Measurements from ENCODE around the gene ASB15.

The ASB15 gene

DNA sequence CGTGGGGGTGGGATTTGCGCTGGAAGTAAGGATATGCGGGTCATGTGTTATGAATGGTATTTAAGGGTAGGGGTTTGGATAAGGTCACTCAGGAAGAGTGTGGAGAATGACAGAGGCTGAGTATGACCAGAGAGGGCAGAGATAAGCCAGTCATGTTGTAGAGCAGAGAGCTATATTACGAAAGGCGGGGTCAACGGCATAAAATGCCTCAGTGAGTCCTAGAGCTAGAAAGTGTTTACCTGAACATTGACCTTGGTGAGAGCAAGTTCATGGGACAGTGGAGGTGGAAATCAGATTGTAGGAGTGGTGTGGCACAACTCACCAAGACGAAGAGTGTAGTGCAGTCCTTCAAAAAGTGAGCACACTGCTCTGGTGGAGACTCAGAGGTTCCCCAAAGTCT is 67.9 kb downstream of the ASB15 start:
- DNase-seq: no peak

DNA sequence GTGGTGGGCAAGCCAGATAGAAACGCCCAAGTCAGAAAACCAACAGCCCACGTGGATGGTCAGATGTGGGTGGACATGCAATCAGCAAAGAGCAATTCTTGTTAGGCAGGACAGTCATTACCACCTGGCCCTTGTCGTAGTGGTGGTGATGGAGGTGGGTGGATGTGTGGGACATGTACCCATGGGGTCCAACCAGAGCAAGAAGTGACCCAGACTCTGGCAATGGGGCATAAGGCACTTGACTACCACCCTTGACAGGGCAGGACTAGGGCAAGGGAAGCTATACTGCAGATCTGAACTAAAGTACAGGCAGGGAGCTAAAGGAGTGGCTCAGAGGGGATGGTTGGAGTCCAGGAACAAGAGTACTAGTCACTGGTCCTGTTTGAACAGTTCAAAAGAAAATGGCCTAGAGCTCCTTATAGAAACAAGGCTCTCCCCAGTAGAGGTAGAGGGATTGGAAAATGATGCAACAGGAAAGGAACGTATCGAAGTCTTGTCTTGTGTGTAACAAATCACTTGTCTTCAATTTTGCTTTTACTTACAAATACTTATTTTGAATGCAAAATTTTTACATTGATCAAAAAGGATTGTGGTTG is 71.6 kb downstream of the ASB15 start:
- DNase-seq: no peak

DNA sequence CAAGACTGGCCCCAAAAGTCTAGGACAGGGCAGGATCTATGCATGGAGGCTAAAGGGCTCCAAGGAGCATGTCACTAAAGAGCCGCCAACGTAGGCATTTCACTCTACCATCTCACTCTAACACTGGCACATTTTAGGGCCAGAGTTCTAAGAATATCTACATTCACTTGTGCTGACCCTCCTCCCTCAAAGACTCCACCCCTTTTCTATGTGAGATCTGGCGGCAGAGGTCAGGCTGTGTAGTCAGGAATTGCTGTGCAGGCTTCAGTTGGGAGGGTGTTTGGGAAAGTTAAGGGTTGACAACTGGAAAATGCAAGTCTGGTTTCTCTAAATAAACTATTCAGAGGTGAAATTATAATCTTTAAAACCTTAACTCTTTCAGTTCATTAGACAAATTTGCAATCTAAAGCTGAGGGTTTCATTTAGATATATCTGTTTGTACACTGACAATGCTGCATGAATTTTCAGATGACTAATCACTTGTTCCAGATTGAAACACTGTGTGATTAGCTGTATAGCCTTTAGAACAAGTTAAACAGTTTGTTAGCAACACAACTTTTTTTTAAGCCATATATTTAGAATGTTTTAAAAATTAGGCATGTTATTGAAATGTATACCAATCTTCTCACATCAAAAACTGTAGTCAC is 72.3 kb downstream of the ASB15 start:
- DNase-seq: no peak

DNA sequence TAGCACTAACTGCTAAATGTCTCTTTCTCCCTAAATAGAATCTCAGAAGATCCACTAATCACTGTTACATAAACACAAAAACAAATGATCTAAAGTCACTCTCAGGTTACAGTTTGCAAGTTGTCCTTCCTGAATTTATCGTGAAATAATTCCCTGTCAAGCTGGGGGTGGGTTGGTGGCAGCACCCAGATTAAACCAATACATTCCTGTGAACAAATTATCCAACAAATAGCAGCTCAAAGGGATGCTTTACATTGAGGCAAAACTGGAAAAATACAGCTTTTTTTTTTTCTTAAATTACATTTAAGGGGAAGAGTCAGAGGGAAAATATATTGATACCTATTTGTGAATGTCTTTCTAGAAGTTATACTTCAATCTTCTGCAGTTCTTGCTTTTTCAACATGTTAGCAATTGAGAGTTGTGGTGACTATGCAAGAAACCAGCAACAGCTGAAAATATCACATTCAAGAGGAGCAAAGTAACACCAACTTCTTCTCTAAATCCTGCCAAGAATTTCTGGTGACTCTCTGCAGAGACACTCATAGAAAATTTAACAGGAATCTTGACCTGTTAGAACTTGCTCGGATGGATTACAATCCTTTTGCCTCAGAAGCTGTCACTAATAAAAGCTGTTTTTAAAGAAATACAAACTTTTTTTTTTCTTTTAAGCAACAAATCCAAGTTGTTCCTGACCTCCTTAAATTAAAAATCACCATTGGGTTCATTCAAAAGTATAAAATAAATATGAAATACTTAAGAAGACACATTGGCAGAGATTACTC is 73.0 kb downstream of the ASB15 start:
- no peak for DNase-seq

DNA sequence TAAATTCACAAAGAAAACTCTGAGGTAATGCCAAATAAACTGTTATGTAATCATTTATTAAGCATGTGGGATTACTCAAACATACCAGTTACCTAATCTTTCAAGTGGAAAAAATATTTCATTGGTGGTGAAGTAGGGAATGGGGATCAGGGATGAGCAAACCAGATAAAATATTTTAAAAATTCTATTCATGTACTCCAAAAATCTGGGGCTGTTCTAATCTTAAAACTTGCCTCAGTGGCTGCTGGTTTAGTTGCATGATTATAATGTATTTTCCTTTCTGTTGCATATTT is 73.5 kb downstream of the ASB15 start:
- DNase-seq: no peak

DNA sequence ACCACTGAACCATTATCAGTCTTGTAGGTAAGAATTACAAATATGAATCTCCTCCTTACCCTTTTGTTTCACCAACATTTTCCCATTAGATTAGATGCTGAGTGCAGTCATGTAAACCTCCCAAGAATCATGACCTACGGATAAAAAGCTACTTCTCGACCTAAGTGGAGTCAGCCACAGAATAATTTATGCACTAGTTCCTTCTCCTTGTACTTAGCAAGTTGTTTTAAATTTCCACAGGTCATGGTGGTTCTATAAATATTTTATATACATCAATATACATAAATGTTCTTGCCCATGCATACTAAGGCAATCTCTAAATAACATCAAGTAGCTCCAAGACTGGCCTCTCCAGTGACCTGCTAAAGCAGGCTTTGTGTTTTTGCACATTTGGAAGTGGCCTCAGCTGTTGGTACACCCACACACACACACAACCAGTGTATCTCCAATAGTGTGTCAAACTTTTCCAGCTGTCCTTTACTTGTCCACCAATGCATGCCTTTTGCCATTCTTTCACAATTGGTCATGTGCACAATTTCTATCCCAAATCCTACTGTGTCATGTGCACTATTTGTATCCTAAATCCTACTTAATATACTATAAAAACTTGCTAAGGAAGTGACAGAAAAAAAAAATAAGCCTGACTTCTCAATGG is 75.6 kb downstream of the ASB15 start:
- DNase-seq: no peak

DNA sequence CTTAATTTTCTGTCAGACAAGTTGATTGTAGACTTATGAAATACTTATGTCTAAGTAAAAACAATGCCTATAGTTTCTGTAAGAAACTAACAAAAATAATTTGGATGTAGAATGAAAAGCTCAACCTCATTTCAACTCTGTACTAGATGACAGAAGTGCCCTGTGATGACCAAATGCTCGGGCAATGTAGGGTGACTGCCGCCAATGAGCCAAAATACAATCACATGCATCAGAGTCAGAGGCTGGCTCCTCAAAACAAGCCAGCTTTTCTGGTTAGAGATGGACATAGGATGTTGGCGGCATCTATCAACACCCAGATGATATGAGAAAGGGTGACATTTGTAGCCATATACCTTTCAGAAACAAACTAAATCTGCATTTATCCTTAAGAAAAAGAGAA is 78.0 kb downstream of the ASB15 start:
- DNase-seq: no peak

DNA sequence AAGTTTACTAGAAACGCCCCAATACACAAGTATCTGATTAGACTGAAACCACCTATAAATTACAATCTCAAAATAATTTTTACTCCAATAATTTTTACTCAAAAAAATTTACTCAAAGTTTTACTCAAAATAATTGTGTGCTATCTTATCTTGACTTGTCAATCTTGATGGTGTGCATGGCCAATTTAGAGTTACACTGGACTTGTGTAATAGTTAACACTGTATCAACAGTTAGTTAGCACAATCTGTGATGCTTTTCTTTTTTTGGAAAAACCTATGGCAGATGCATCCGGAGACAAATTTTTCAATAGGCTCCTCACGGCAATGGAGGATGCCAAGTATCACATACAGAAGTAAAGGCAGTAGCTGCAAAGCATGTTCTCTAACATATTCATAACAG is 79.0 kb downstream of the ASB15 start:
- DNase-seq: no peak

DNA sequence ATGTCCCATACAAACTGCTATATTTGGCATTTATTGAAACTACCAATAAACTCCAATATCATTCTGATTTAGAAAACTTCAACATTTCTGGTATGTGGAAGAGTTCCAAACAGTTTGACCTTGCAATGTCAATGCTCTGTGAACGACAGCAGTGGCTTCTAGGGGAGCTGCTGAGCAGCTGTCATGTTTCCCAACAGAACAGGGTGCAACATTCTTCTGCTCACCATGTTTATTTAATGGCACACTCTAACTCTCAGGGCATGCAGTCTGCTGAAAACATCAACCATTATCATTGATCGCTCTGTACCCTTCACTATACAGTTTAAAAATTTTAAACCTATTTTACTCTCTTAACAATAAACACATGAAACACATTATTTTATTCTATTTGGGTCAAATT is 79.9 kb downstream of the ASB15 start:
- DNase-seq: no peak

DNA sequence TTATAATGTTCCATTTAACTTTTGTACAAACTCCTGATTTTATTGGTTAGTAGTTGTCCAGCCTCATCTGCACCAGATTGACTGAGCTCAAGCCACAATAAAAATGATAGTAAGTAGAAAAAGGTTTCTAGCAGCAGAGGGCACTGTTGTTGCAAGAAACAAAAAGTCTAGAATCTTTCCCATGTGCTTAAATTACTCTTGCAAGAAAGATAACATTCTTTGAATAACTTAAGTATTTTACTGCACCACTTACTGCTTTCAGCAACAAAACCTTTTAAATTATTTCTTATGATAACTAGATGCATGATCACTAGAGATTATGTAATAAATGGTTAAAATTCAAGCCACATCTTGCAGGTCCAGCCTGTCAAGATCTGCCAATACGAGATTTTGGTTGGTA is 81.1 kb downstream of the ASB15 start:
- DNase-seq: no peak

DNA sequence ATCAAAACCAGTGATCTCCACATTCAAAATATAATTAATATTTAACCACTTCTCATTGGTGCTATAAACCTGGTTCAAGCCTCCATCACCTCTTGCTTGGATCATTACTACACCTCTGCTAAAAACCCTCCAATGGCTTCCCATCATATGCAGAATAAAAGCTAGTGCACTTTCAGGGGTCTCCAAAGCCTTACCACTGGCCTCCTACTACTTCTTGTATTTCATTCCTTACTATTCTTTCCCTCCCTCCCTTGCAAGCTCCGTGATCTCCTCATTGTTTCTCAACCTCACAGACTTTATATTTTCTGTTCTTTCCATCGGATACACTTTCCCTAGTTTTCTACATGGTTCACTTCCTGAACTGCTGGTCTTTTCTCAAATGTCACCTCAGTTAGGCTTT is 85.5 kb downstream of the ASB15 start:
- DNase-seq: no peak

DNA sequence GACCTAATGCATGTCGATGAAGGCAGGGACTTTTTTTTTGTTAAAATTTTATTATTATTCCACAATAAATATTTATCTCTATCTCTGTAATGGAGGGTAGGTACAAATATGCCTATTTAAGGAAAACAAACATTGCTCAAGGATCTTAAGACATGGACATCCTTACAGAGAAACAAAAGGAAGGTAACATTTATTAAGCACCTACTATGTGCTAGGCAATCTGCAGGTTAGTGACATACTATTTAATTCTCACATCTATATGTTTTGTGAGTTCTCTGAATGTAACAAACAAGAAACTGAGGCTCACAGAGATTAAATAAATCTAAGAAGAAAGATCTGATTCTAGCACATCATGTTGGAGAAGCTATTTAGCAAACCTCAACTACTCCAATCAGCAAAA is 86.1 kb downstream of the ASB15 start:
- DNase-seq: no peak

Data from NCI-H187 treated with DMSO at 0.1 percent for 48 hours (cell line).